ENCODE results near the gene GANAB.

GRCh38 chr11:62671608-62672389 lies 25.4 kb upstream of the GANAB start, which contains the start of the genes LBHD1 and UQCC3:
- TF ChIP-seq CTCF (conservative IDR thresholded peaks at IDR 0.05; ENCODE audit: low read depth, low read length) (no peak), CHD1 (IDR thresholded peaks at IDR 0.05; ENCODE audit: low read depth, low read length) (no peak)
